ENCODE data around the gene B4GALNT3. TPM values are rescaled to one million over a fixed set of nuclear protein-coding genes. Genes with fewer than 3 reads are reported as not detected.
A peak's percentile ranks its signal among the peaks of the same experiment; 100 is the strongest.

The B4GALNT3 gene
- total and polyA plus RNA-seq, 2 experiments from 2014 or later = 2.8 to 15.8 TPM

- TF ChIP-seq, protein P1, sequence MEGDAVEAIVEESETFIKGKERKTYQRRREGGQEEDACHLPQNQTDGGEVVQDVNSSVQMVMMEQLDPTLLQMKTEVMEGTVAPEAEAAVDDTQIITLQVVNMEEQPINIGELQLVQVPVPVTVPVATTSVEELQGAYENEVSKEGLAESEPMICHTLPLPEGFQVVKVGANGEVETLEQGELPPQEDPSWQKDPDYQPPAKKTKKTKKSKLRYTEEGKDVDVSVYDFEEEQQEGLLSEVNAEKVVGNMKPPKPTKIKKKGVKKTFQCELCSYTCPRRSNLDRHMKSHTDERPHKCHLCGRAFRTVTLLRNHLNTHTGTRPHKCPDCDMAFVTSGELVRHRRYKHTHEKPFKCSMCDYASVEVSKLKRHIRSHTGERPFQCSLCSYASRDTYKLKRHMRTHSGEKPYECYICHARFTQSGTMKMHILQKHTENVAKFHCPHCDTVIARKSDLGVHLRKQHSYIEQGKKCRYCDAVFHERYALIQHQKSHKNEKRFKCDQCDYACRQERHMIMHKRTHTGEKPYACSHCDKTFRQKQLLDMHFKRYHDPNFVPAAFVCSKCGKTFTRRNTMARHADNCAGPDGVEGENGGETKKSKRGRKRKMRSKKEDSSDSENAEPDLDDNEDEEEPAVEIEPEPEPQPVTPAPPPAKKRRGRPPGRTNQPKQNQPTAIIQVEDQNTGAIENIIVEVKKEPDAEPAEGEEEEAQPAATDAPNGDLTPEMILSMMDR (conservative IDR thresholded peaks at IDR 0.05; ENCODE audit: low read depth in 2 of 2) = no peak
- no peak for TF ChIP-seq POLR2AphosphoS5 (IDR thresholded peaks at IDR 0.05; ENCODE audit: low read depth)
- TF ChIP-seq ETS1 (IDR thresholded peaks at IDR 0.05) = no peak
- TF ChIP-seq EZH2phosphoT487 (IDR thresholded peaks at IDR 0.05; ENCODE audit: unreplicated experiment) = no peak
- no peak for TF ChIP-seq JUNB (IDR thresholded peaks at IDR 0.05; ENCODE audit: unreplicated experiment)
- TF ChIP-seq, protein P2, sequence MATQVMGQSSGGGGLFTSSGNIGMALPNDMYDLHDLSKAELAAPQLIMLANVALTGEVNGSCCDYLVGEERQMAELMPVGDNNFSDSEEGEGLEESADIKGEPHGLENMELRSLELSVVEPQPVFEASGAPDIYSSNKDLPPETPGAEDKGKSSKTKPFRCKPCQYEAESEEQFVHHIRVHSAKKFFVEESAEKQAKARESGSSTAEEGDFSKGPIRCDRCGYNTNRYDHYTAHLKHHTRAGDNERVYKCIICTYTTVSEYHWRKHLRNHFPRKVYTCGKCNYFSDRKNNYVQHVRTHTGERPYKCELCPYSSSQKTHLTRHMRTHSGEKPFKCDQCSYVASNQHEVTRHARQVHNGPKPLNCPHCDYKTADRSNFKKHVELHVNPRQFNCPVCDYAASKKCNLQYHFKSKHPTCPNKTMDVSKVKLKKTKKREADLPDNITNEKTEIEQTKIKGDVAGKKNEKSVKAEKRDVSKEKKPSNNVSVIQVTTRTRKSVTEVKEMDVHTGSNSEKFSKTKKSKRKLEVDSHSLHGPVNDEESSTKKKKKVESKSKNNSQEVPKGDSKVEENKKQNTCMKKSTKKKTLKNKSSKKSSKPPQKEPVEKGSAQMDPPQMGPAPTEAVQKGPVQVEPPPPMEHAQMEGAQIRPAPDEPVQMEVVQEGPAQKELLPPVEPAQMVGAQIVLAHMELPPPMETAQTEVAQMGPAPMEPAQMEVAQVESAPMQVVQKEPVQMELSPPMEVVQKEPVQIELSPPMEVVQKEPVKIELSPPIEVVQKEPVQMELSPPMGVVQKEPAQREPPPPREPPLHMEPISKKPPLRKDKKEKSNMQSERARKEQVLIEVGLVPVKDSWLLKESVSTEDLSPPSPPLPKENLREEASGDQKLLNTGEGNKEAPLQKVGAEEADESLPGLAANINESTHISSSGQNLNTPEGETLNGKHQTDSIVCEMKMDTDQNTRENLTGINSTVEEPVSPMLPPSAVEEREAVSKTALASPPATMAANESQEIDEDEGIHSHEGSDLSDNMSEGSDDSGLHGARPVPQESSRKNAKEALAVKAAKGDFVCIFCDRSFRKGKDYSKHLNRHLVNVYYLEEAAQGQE (IDR thresholded peaks at IDR 0.05; ENCODE audit: unreplicated experiment) = no peak
- no peak for TF ChIP-seq EZH2 (IDR thresholded peaks at IDR 0.05; ENCODE audit: low read depth, unreplicated experiment)
Observed at GRCh38 chr12:559906-560455, 100.2 kb downstream of the B4GALNT3 start (continued).

DNA sequence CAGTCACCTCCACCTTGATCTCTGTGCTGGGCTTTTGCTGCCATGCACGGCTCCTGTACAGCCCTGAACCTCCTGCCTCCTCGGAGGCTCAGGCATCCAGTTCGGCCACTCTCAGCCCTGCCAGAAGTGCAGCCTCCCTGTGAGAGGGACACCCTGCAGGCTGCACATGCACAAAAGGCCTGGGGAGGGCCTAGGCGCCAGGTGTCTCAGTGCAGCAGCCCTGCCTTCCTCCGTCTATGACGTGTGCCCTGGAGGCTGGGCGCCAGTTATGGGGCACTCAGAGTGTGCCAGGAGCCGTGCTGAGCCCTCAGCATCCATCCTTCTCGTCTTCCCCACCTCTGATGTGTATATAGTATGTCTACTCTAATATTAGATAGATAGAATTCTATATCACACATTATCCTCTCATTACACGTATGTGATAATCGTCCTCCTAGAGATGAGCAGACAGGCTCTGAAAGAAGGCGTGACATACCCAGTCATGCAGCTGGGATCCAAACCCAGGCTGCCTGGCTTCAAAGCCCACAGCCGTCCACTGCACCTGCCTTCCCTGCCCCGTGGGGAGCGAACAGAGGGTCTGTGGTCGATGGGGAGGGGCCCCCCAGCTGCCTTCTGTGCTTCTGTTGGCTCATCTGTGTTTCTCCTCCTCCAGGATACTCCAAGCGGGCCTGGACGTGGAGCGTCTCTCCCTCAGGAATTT lies 101.1 kb downstream of the B4GALNT3 start:
- Histone ChIP-seq H3K79me2 (replicated peaks; ENCODE audit: insufficient read depth) (no peaks in the 10 kb centered on the region), H3K4me2 (no peak overlapping the region), H3K4me3 (no peak overlapping the region), H2AFZ (no peak overlapping the region), H3K36me3 (ENCODE audit: insufficient read depth) (no peaks in the 10 kb centered on the region), H4K20me1 (replicated peaks; ENCODE audit: insufficient read depth) (no peaks in the 10 kb centered on the region), H3K4me1 (ENCODE audit: insufficient read depth) (no peaks in the 10 kb centered on the region), H3K27me3 (ENCODE audit: insufficient read depth) (no peaks in the 10 kb centered on the region), H3F3A (replicated peaks; ENCODE audit: low read depth) (no peaks in the 10 kb centered on the region), H3K9me2 (ENCODE audit: insufficient read depth) (no peaks in the 10 kb centered on the region), H3K27ac (ENCODE audit: low read depth) (no peak overlapping the region)
- peaks cover 27% of the 10 kb centered on the region for H3K27me3 Mint-ChIP-seq (ENCODE audit: insufficient read depth, low read depth, poor library complexity)
- DNase-seq (ENCODE audit: low spot score) = no peak
- H3K4me1 Mint-ChIP-seq = no peaks in the 10 kb centered on the region; the same call in 2 of the 3 replicates
- H3K4me3 Mint-ChIP-seq = no peak overlapping the region
- no peaks in the 10 kb centered on the region; the same call in 2 of the 3 replicates for H3K36me3 Mint-ChIP-seq (ENCODE audit: low read depth)
- H3K27ac Mint-ChIP-seq = no peak overlapping the region
- H3K9me3 Mint-ChIP-seq = no peaks in the 10 kb centered on the region; the same call in 2 of the 3 replicates
- peak; percentile 13; the same call in 2 of the 3 replicates for ATAC-seq
- TF ChIP-seq JUNB (IDR thresholded peaks at IDR 0.05; ENCODE audit: unreplicated experiment) = no peak
- no peak for TF ChIP-seq ETS1 (IDR thresholded peaks at IDR 0.05)
- TF ChIP-seq, protein P2 (IDR thresholded peaks at IDR 0.05; ENCODE audit: unreplicated experiment) = no peak
- no peak for TF ChIP-seq CREB1 (CRISPR knock-in tag; IDR thresholded peaks at IDR 0.05; ENCODE audit: low read depth)
